Brain microvascular endothelial cell (primary cell): Measurements from ENCODE around the gene NAIF1.

Experiments
- DNase-seq: peaks from one replicate; pipeline ENCODE4 v3.0.0-alpha.2; 2020
- H3K27ac ChIP-seq: fragments of 250-450 bp; sonication (Bioruptor Pico); 2 replicates; pipeline ENCODE4 v1.5.1; 2020; ENCODE audit warnings: mild to moderate bottlenecking, moderate library complexity
- H3K27me3 ChIP-seq: fragments of 250-450 bp; sonication (Bioruptor Pico); replicated peaks from 2 replicates; pipeline ENCODE4 v1.5.1; 2020; ENCODE audit warnings: mild to moderate bottlenecking
- H3K36me3 ChIP-seq: fragments of 250-450 bp; sonication (Bioruptor Pico); replicated peaks from 2 replicates; pipeline ENCODE4 v1.5.1; 2020; ENCODE audit warnings: mild to moderate bottlenecking
- H3K4me3 ChIP-seq: 2 replicates; pipeline ENCODE4 v1.5.1; 2011; ENCODE audit warnings: low read depth, mild to moderate bottlenecking, control low read depth, low read length, moderate library complexity
- in situ Hi-C: cut with HindIII; loops from 2 replicates; pipeline ENCODE4 v1.10.0; 2017; ENCODE audit warnings: low sequenced_read_pairs, low pct_ligation_motif_present
- TF ChIP-seq, protein P1 (sequence below): IDR thresholded peaks from 2 replicates; pipeline ENCODE4 v1.5.1; 2011; ENCODE audit warnings: low read depth, mild to moderate bottlenecking, moderate library complexity, low read length, control low read depth, inconsistent platforms; ENCODE audit errors: missing control alignments

Gene NAIF1

DNA sequence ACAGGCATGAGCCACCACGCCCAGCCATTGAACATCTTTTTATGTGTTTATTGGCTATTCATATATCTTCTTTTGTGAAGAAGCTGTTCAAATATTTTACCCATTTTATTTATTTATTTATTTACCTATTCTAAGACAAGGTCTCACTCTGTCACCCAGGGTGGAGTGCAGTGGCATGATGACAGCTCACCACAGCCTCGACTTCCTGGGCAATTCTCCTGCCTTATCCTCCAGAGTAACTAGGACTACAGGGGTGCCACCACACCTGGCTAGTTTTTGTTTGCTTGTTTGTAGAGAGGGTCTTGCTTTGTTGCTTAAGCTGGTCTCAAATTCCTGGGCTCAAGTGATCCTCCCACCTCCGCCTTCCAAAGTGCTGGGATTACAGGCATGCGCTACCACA is 33.5 kb downstream of the NAIF1 start:
- Histone ChIP-seq H3K36me3 (no peaks in the 10 kb centered on the region), H3K27ac (no peak overlapping the region), H3K4me3 (no peak overlapping the region), H3K27me3 (no peaks in the 10 kb centered on the region)
- DNase-seq = no peak
- in situ Hi-C loops = no loop called here
- TF ChIP-seq, protein P1, sequence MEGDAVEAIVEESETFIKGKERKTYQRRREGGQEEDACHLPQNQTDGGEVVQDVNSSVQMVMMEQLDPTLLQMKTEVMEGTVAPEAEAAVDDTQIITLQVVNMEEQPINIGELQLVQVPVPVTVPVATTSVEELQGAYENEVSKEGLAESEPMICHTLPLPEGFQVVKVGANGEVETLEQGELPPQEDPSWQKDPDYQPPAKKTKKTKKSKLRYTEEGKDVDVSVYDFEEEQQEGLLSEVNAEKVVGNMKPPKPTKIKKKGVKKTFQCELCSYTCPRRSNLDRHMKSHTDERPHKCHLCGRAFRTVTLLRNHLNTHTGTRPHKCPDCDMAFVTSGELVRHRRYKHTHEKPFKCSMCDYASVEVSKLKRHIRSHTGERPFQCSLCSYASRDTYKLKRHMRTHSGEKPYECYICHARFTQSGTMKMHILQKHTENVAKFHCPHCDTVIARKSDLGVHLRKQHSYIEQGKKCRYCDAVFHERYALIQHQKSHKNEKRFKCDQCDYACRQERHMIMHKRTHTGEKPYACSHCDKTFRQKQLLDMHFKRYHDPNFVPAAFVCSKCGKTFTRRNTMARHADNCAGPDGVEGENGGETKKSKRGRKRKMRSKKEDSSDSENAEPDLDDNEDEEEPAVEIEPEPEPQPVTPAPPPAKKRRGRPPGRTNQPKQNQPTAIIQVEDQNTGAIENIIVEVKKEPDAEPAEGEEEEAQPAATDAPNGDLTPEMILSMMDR = no peak

DNA sequence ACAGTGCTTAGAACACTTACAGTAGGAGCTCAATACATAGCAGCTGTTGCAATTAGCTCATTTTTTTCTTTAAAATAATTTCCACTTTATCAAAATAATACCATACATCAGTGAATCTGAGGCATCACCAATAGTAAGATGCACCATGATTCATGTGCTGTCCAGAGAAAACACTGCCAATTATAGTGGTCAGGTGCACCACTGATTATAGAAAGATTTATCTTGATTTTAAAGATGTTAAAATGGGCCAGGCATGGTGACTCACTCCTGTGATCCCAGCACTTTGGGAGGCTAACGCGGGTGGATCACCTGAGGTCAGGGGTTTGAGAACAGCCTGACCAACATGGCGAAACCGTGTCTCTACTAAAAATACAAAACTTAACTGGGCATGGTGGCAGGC is 39.4 kb downstream of the NAIF1 start:
- DNase-seq = no peak
- TF ChIP-seq, protein P1 = no peak
- Histone ChIP-seq H3K36me3 (no peaks in the 10 kb centered on the region), H3K4me3 (no peak overlapping the region), H3K27ac (no peak overlapping the region), H3K27me3 (no peaks in the 10 kb centered on the region)
- in situ Hi-C loops = no loop called here

DNA sequence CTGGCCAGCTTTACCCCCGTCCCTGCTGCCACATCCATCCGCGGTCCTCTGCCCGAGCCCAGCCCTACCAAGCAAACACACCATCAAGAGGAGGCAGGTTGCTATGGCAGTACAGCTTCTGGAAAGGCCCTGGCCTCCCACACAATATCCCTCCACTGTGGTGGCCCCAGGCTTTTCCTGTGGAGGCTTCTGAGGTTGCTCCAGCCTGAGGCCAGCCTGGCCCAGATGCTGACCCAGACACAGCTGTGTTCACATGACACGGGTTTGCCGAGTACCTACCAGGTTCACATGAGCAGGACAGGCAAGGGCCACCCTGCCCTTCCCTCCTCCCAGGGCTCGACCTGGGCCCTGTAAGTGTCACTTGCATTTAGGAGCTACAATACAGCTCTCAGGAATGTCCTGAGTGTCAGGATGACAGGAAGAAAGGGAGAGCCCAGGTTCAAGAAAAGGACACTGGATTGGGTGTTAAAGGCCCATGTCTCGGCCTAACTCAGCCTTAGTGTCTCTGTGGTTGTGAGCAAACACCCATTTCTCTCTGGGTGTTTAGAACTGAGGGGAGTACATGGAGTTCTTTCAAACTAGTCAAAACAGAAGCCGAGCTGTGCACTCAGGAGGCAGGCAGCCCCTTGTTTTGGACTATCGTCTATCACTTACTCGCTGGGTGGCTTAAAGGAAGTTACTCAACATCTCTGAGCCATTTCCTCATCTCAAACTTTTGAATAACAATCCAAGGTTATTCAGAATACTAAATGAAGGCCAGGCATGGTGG is 40.2 kb downstream of the NAIF1 start:
- Histone ChIP-seq H3K4me3 (no peak overlapping the region), H3K27ac (no peak overlapping the region), H3K27me3 (no peaks in the 10 kb centered on the region), H3K36me3 (no peaks in the 10 kb centered on the region)
- no peak for DNase-seq
- in situ Hi-C loops = no loop called here
- TF ChIP-seq, protein P1 = no peak

DNA sequence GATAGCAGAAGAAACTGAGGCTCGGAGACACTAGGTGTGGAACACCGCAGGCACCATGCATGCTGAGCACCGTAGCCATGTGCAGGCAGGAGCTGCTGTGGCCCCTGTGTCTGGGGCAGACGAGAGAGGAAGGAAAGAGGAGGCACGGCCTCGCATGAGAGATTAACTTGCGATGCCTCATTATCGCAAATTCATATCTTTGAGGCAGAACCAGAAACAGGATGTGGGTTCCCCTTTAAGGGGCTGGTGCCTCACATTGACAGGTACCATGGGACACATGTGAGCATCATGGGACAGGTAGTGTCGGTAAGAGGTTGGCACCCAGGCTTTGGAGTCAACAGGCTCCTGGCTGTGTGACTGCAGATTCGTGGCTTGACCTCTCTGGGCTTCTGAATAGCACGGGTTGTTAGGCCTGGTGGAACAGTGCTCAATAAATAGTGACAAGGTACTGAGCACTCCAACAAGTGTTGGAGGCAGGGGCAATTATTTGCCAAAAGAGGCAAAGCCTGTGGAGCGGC is 40.8 kb downstream of the NAIF1 start:
- no peak for DNase-seq
- Histone ChIP-seq H3K36me3 (no peaks in the 10 kb centered on the region), H3K4me3 (no peak overlapping the region), H3K27me3 (no peaks in the 10 kb centered on the region), H3K27ac (no peak overlapping the region)
- in situ Hi-C loops = no loop called here
- TF ChIP-seq, protein P1 = no peak

DNA sequence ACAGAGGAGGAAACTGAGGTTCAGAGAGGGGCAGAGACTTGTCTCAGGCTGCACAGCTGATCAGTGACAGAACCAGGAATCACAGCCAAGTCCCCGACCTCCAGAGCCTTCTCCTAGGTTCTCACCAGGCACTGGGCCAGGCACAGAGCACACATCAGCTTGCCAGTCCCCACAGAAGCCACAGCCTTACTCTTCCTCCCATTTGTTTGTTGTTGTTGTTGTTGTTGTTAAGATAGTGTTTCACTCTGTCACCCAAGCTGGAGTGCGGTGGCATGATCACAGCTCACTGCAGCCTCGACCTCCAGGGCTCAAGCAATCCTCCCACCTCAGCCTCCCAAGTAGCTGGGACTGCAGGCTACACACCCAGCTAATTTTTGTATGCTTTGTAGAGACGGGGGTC is 41.4 kb downstream of the NAIF1 start:
- no peak overlapping the region for H3K4me3 ChIP-seq

More for the DNA sequence above, 41.4 kb downstream of the NAIF1 start:
- Histone ChIP-seq H3K36me3 (no peaks in the 10 kb centered on the region), H3K27me3 (no peaks in the 10 kb centered on the region), H3K27ac (no peak overlapping the region)
- in situ Hi-C loops = no loop called here
- TF ChIP-seq, protein P1 = no peak
- DNase-seq = no peak
